Motor neuron (in vitro differentiated cells): Measurements from ENCODE around the gene ROCK1. TPM values are rescaled to one million over a fixed set of nuclear protein-coding genes. Genes with fewer than 3 reads are reported as not detected.
A peak's percentile ranks its signal among the peaks of the same experiment; 100 is the strongest.

Experiments used
- ATAC-seq, 8 experiments: fragments of 200-7000 bp; cut with Tn5 transposase; replicated peaks in 6 of 8; 2 replicates each; pipeline ENCODE4 v1.8.0; 2021; ENCODE audit warnings: mild to moderate bottlenecking in 8 of 8, moderate library complexity in 8 of 8
- H3K27ac ChIP-seq, 2 donors: fragments of 250-450 bp; sonication (Bioruptor Pico); 2 replicates each; pipeline ENCODE4 v1.9.0; 2021; ENCODE audit warnings: antibody characterized with exemption in 2 of 2, mild to moderate bottlenecking in 2 of 2, moderate library complexity in 1 of 2
- H3K4me1 ChIP-seq, 2 donors: fragments of 250-450 bp; sonication (Bioruptor Pico); replicated peaks in 1 of 2; 2 replicates each; pipeline ENCODE4 v1.6.1; 2021; ENCODE audit warnings: antibody characterized with exemption in 2 of 2, mild to moderate bottlenecking in 2 of 2, moderate library complexity in 1 of 2
- H3K4me3 ChIP-seq, 5 donors: fragments of 250-450 bp; sonication (Bioruptor Pico); 2 replicates each; pipeline ENCODE4 v1.9.0; 2021; ENCODE audit warnings: antibody characterized with exemption in 5 of 5, mild to moderate bottlenecking in 5 of 5, moderate library complexity in 4 of 5
- WGBS, 10 experiments: fragments of 450-650 bp; shearing (Covaris generic); methylation state at CpG; one replicate each; pipeline ENCODE4 v1.0.0; 2022; 5-methylcytosine and 5-hydroxymethylcytosine counted together
- in situ Hi-C, 9 experiments: fragments of 400-800 bp; cut with MboI; loops; one replicate each; pipeline ENCODE4 v1.15.0; 2021; ENCODE audit warnings: low sequenced_read_pairs in 9 of 9, low pct_unique_long_range_greater_than_20kb in 2 of 9; ENCODE audit not compliant: unreplicated experiment in 9 of 9
- total RNA-seq, 8 experiments: library from RNA; unstranded; fragments of 300-600 nt; gene quantifications; 2 replicates each; pipeline versions ENCODE4 v1.2.3 to v1.2.4, GENCODE V29; 2022

ROCK1 gene
- total RNA-seq, 8 experiments from 2014 or later = 21.1 to 48.3 (median 25.9) TPM

DNA sequence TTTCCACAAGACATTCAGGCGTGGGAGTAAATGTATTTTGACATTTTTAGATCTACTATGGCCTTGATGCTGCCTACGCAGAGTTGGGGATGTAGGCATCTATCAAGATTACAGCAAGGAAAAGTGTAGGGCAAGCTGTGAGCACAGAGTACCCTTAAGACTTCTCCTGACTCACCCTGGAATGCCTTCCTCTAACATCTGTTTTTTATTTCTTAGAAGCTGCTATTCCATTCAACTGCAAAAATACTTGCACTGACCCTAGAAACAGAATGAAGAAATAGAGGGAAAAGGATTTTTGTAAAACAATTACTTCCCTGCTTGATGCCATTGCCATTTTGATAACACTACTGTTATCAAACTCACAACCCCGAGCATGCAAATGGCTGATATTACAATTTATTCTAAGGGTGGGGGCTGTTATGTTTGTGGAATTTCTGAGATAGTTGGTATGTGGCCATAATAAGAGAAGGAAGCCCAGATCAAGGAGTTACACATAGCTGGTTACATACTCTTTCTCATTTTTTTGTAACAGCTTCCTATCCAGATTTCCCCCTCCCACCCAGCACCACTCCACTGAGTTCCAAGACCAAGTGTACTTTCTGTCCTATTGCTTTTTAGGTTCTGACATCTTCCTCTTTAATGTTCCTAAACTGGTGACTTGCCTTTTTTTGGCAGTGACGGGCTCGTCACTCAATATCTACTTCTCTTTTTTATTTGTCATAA lies 6.0 kb upstream of the ROCK1 start:
- H3K4me3 ChIP-seq = no peak overlapping the region
- ATAC-seq = peak in 3 of 8 experiments; percentile 31 to 69 (median 69)
- WGBS, 10 experiments = 0 to 77% (median 48%) methylated on average over 2 to 5 of the region's 5 CpGs
- H3K27ac ChIP-seq = no peak overlapping the region
- in situ Hi-C loops = loop anchor here in 1 of 9 experiments (10.0 kb wide), 1 partner anchor 57 kb away; no protein-coding TSS in a partner anchor
- H3K4me1 ChIP-seq = no peaks in the 10 kb centered on the region

DNA sequence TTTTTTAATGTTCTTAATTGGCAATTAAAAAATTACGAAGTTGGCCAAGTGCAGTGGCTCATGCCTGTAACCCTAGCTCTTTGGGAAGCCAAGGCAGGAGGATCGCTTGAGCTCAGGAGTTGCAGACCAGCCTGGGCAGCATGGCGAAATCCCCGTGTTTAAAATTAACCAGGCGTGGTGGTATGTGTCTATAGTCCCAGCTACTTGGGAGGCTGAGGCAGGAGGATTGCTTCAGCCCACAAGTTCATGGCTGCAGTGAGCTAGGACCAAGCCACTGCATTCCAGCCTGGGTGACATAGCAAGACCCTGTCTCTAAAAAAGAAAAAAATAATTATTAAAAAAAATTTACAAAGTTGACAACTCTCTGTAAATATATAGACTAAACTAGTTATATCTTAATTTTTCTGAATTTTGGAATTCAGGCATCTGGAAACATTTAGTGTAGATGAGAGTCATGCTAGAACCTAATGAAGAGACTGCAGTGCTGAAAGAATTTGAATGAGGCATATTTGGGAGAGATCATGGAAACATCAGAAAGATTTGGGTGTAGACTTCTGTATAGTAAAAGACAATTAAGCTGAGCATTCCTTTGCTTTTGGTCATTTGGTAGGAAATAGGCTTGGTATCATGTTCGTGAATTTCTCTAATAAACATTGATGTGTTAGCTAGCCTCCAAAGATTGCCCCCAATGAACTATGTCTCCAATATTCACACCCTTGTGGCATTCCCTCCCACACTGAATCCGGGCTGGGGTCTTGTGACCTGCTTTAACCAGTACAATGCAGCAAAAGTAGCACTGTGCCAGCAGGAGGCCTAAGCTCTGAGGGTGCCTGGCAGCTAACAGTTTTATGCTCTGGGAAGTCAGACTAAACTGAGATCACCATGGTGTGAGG lies 4.2 kb upstream of the ROCK1 start:
- in situ Hi-C loops = loop anchor here in 1 of 9 experiments (10.0 kb wide), 1 partner anchor 59 kb away; no protein-coding TSS in a partner anchor
- 38 to 100% (median 66%) methylated on average over 1 to 7 of the region's 7 CpGs for WGBS, 10 experiments
- no peak overlapping the region for H3K4me3 ChIP-seq
- no peaks in the 10 kb centered on the region for H3K4me1 ChIP-seq
- no peak for ATAC-seq
- H3K27ac ChIP-seq = no peak overlapping the region

DNA sequence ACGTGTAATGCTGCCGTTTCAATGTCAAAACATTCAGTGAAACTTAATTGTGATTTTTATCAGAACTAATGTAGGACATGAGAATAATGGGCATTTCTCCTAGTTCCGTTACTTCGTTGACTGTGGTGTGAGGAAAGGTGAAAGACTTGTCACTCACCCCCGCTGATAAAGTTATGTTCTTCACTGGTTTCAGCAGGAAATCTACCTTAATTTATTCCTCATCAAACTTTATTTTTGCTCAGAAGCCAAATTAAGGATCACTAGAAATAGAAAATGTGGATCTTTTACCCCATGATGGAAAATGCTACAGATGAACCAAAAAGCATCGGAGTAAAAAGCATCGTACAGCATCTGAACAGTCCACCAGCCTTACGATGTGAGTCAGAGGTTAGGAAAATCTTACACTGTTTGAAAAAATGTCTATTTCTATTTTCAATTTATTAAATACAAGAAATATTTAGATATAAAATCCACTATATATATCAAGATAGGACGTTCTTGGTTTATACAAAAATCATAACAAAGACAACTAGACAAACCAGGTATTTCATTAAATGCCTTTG lies 1.0 kb upstream of the ROCK1 start:
- no peak overlapping the region for H3K27ac ChIP-seq
- 2 to 36% (median 18%) methylated on average over 4 to 9 of the region's 9 CpGs for WGBS, 10 experiments
- in situ Hi-C loops = loop anchor here in 1 of 9 experiments (10.0 kb wide), 1 partner anchor 62 kb away; no protein-coding TSS in a partner anchor
- peaks cover 10 to 12% of the 10 kb centered on the region in 2 donors for H3K4me1 ChIP-seq
- peak overlapping the region; percentile 75 to 98 (median 89) for H3K4me3 ChIP-seq
- ATAC-seq = no peak

DNA sequence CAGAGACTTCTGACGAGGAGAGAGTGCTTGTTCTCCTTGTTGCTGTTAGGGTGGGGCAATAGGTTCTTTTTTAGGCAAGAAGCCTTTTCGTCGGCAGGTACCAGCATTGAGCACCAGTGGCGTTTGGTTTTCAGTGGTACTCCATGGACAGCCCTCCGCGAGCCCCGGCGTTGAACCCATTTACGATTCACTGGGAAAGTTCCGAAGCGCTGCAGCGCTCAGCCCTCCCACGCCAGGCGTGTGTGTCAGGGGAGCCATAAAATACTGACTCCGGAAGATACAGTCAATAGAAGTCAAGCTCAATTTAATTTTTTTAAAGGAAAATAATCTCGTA lies 494 bp upstream of the ROCK1 start:
- peak overlapping the region; percentile 14 to 21 for H3K27ac ChIP-seq
- in situ Hi-C loops = loop anchor here in 1 of 9 experiments (10.0 kb wide), 1 partner anchor 63 kb away; no protein-coding TSS in a partner anchor
- peak overlapping the region; percentile 75 to 98 (median 89) for H3K4me3 ChIP-seq
- ATAC-seq = peak; percentile 44 to 61 (median 54)
- WGBS, 10 experiments = 0 to 10% (median 0%) methylated on average over 2 to 13 of the region's 16 CpGs; no CpG with 5 or more reads in 1 of the 10 experiments
- H3K4me1 ChIP-seq = peaks cover 15% of the 10 kb centered on the region in 2 donors

DNA sequence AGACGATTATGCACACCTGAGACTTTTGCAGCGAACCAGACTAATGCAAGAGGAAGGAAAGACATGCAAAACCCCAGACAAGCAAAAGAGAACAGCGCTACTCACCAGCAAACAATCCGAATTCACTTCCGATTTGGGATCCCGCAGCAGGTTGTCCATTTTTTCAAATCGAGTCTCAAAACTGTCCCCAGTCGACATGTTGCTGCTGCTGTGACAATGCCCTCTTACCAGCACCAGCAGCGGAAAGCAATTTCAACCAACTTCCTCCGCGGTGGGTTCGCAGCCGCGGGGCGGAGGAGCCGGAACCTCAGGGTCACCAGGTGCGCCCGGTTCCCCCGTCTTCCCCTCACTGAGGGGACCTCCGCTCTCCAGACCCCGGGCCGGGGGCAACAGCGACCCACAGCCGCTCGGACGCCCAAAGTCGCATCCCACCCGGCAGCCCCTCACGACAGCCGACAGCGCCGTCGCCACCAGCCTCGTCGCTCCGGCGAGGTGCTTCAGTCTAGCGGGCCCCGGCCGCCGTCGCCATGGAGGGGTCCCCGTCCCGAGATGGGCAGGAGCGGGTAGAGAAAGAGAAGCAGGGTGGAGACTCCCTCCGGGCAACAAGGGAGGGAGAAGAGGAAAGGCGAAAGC lies 784 bp downstream of the ROCK1 start:
- peak in 3 of 8 experiments; percentile 0 to 2 (median 1) for ATAC-seq
- in situ Hi-C loops = loop anchor here in 1 of 9 experiments (10.0 kb wide), 1 partner anchor 64 kb away; no protein-coding TSS in a partner anchor

DNA sequence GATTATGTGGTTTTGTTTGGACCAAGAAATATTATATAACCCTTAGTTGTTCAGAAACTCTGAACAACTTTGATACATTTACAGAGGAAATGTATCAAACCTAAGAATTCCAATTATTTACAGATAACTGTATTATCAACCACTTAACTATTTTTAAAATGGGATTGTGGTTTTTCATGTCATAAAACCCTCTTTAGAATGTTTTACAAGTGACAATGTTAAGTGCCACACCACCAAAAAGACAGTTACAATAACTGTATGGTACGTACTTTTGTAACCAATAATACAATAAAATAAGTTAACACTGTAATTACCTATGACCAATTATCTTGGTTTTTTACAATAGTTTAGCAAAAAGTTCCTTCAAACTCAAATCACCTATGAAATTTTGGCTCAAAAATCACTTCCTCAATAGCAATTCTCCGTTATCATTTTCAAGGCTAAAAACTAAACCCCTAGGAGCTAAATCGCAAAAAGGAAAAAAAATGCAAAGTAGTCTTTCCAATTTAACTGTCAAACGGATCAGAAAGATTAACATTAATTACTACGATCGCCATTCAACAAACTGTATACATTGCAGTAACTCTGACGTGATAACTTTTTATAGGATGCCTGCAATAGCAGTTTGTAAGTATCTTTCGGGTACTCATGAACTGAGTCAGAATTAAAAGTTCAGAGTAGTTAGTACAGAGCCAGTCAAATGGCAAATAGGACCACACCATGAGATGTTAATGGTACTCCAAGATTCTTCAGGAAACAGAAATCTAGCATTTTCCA lies 1.5 kb downstream of the ROCK1 start:
- in situ Hi-C loops = loop anchor here in 1 of 9 experiments (10.0 kb wide), 1 partner anchor 65 kb away; no protein-coding TSS in a partner anchor
- no peak overlapping the region for H3K27ac ChIP-seq
- H3K4me3 ChIP-seq = peak overlapping the region; percentile 75 to 98 (median 89)
- peaks cover 15 to 23% of the 10 kb centered on the region in 2 donors for H3K4me1 ChIP-seq
- ATAC-seq = no peak
- 0 to 4% (median 0%) methylated on average over 2 to 8 of the region's 8 CpGs for WGBS, 10 experiments

More for the DNA sequence above, 784 bp downstream of the ROCK1 start:
- 0 to 2% (median 0%) methylated on average over 1 to 18 of the region's 47 CpGs for WGBS, 10 experiments
- H3K4me3 ChIP-seq = peak overlapping the region; percentile 75 to 98 (median 89)
- H3K4me1 ChIP-seq = peaks cover 15 to 20% of the 10 kb centered on the region in 2 donors
- H3K27ac ChIP-seq = peak overlapping the region; percentile 87 to 88

DNA sequence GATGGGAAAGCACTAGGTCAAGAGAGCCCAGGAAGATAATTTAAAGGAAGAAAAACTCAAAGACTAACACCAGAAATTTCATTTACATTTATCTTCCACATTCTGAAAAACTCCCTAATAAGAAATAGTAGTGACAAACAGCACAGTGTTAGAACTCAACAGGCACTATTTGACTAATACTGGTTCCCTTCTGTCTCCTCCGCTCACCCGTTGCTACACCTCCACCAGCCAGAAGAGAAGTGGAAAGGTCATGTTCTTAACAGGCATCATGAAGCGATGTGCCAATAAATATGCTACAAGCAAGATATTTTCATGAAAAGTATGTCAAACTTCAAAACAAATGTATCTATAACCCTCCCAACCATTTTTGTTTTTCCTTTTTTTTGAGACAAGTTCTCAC lies 5.7 kb downstream of the ROCK1 start:
- ATAC-seq = no peak
- peaks cover 15 to 23% of the 10 kb centered on the region in 2 donors for H3K4me1 ChIP-seq
- no peak overlapping the region for H3K27ac ChIP-seq
- 63 to 100% (median 92%) methylated on average over 1 to 3 of the region's 3 CpGs for WGBS, 10 experiments
- in situ Hi-C loops = no loop called here
- H3K4me3 ChIP-seq = no peak overlapping the region

DNA sequence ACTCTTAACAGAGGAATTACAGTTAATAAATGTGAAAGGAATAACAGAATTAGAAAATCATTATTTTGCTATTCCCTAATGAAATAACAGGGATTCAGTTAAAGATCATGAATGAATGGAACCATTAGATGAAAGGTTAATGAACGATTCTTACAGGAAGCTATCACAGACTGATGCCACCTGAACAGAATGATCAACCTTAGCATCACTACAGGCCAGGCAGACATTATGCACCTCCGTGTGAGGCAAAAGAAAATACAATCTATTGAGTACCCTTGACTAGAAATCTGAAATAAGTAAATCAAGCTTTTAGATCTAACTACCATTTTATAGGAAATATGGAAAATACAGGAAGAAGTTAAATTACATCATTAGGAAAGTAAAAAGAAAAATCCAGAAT lies 10.4 kb downstream of the ROCK1 start:
- no peak overlapping the region for H3K27ac ChIP-seq
- peaks cover 0 to 3% of the 10 kb centered on the region in 2 donors for H3K4me1 ChIP-seq
- 58 to 100% (median 86%) methylated on average over 1 to 2 of the region's 2 CpGs for WGBS, 10 experiments
- ATAC-seq = no peak
- in situ Hi-C loops = no loop called here
- H3K4me3 ChIP-seq = no peak overlapping the region

DNA sequence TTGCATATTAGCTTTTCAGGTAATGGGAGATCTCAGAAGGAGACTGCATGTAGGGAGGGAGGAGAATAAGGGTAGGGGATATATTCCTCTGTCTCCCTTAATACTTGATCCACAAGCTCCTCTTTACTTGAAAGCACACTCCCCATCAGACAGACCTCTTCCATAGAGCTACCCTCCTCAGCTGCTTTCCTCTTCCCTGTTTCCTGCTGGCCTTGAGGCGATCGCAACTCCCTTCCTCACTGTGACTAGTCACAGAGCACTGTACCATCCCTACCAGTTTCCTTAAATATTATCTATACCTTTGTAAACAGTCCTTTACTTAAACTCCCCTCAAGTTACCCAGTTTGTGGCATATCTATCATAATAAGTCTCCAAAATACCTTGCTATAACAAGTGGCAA lies 10.9 kb downstream of the ROCK1 start:
- H3K4me1 ChIP-seq = peaks cover 0 to 3% of the 10 kb centered on the region in 2 donors
- 90 to 100% (median 96%) methylated on average over 1 to 2 of the region's 2 CpGs; no CpG with 5 or more reads in 4 of the 10 experiments for WGBS, 10 experiments
- ATAC-seq = peak in 2 of 8 experiments; percentile 27 to 28
- in situ Hi-C loops = no loop called here
- no peak overlapping the region for H3K4me3 ChIP-seq
- no peak overlapping the region for H3K27ac ChIP-seq

DNA sequence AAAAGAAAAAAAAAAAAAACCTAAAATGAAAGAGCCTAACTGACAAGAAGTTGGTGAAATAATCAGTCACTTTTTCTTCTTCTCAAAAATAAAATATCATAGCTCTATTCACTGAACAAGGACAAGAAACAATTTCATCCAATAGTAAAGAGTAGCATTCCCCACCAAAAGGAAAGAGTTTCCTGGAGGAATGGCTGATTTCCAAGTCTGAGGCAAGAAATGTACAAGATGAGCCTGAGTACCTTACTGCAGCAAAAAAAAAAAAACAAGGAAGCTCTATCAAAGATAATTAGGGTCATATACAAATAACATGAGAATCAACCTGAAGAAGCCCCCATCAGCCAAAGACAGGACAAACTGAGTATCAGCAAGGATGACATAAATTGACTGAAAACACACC lies 11.5 kb downstream of the ROCK1 start:
- Histone ChIP-seq H3K4me1 (no peaks in the 10 kb centered on the region), H3K4me3 (no peak overlapping the region), H3K27ac (no peak overlapping the region)
- ATAC-seq = no peak
- in situ Hi-C loops = no loop called here

DNA sequence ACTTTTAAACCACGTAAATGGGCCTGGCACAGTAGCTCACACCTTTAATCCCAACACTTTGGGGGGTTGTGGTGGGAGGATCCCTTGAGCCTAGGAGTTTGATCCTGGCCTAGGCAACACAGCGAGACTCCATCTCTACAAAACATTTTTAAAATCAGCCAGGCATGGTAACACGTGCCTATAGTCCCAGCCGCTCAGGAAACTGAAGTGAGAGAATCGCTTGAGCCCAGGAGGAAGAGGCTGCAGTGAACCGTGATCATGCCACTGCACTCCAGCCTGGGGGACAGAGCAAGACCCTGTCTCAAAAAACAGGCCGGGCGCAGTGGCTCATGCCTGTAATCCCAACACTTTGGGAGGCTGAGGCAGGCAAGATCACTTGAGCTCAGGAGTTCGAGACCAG lies 12.2 kb downstream of the ROCK1 start:
- Histone ChIP-seq H3K4me1 (no peaks in the 10 kb centered on the region), H3K27ac (no peak overlapping the region), H3K4me3 (no peak overlapping the region)
- no peak for ATAC-seq
- 50 to 100% (median 95%) methylated on average over 1 to 5 of the region's 9 CpGs; no CpG with 5 or more reads in 3 of the 10 experiments for WGBS, 10 experiments
- in situ Hi-C loops = loop anchor here in 1 of 9 experiments (10.0 kb wide), 1 partner anchor 85 kb away; no protein-coding TSS in a partner anchor

DNA sequence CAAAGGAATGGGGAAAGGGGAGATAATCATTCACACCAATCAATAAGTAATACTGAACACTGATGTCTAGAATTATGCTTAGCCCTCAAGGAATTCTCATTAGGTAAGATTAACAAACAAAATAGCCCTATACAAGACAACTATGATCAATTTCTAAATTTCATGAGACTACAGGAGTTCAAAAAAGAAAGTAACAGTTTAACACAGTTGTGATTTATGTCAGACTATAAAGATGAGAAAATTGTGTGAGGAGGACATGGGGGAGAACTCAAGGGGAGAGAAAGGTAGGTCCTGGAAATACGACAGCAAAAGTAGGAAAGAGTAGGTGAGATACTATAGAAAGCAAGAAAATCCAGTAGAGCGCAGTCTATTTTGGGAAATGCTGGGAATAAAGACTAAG lies 14.9 kb downstream of the ROCK1 start:
- 79 to 100% (median 100%) methylated on average over 1 to 2 of the region's 2 CpGs; no CpG with 5 or more reads in 2 of the 10 experiments for WGBS, 10 experiments
- ATAC-seq = no peak
- Histone ChIP-seq H3K4me3 (no peak overlapping the region), H3K27ac (no peak overlapping the region), H3K4me1 (no peaks in the 10 kb centered on the region)
- in situ Hi-C loops = loop anchor here in 1 of 9 experiments (10.0 kb wide), 1 partner anchor 82 kb away; no protein-coding TSS in a partner anchor
